Neuronal stem cell (in vitro differentiated cells): Measurements from ENCODE around the gene ADISSP.
A peak's percentile ranks its signal among the peaks of the same experiment; 100 is the strongest.

Experiments
- DNase-seq: peaks from one replicate; pipeline ENCODE4 v3.0.0-alpha.2; 2013; ENCODE audit warnings: low spot score
- H2AFZ ChIP-seq: one replicate; pipeline ENCODE4 v1.6.1; 2013; ENCODE audit warnings: mild to moderate bottlenecking, low read length, inconsistent platforms
- H2AK5ac ChIP-seq: 2 replicates; pipeline ENCODE4 v1.6.1; 2013; ENCODE audit warnings: low read depth, mild to moderate bottlenecking, inconsistent platforms, low read length, moderate library complexity, mixed read lengths
- H2BK120ac ChIP-seq: 2 replicates; pipeline ENCODE4 v1.6.1; 2013; ENCODE audit warnings: low read depth, mild to moderate bottlenecking, inconsistent platforms, low read length, moderate library complexity, mixed read lengths
- H2BK12ac ChIP-seq: one replicate; pipeline ENCODE4 v1.6.1; 2013; ENCODE audit warnings: low read length, inconsistent platforms
- H2BK15ac ChIP-seq: 2 replicates; pipeline ENCODE4 v1.6.1; 2013; ENCODE audit warnings: mild to moderate bottlenecking, low read length, inconsistent platforms, mixed read lengths
- H2BK5ac ChIP-seq: one replicate; pipeline ENCODE4 v1.6.1; 2013; ENCODE audit warnings: inconsistent platforms, mild to moderate bottlenecking, low read length, moderate library complexity
- H3K14ac ChIP-seq: one replicate; pipeline ENCODE4 v1.6.1; 2013; ENCODE audit warnings: low read length, inconsistent platforms
- H3K18ac ChIP-seq: 2 replicates; pipeline ENCODE4 v1.6.1; 2013; ENCODE audit warnings: low read length, inconsistent platforms
- H3K23ac ChIP-seq: 2 replicates; pipeline ENCODE4 v1.6.1; 2013; ENCODE audit warnings: low read depth, mild to moderate bottlenecking, mixed read lengths, low read length, inconsistent platforms; ENCODE audit not compliant: poor library complexity
- H3K27ac ChIP-seq: replicated peaks from 3 replicates; pipeline ENCODE4 v1.5.1; 2013; ENCODE audit warnings: low read length, inconsistent platforms
- H3K27me3 ChIP-seq, 3 experiments: 2 replicates each; pipeline ENCODE4 v1.6.1; 2013; ENCODE audit warnings: low read length in 3 of 3, mild to moderate bottlenecking in 2 of 3, inconsistent platforms in 1 of 3, low read depth in 1 of 3, mixed read lengths in 1 of 3, moderate library complexity in 1 of 3; ENCODE audit not compliant: control insufficient read depth in 3 of 3, insufficient read depth in 3 of 3
- H3K36me3 ChIP-seq, 2 donors: replicated peaks in 1 of 2; 2 replicates each; pipeline ENCODE4 v1.6.1; 2013; ENCODE audit warnings: low read length in 2 of 2; ENCODE audit not compliant: control insufficient read depth in 2 of 2, insufficient read depth in 2 of 2
- H3K4ac ChIP-seq: 2 replicates; pipeline ENCODE4 v1.6.1; 2013; ENCODE audit warnings: inconsistent platforms, mild to moderate bottlenecking, low read length, moderate library complexity
- H3K4me1 ChIP-seq, 2 donors: 1 replicate in 1 of 2; 2 replicates in 1 of 2; pipeline ENCODE4 v1.6.1; 2013; ENCODE audit warnings: low read length in 2 of 2, low read depth in 1 of 2; ENCODE audit not compliant: control insufficient read depth in 2 of 2, insufficient read depth in 1 of 2
- H3K4me2 ChIP-seq: one replicate; pipeline ENCODE4 v1.6.1; 2013; ENCODE audit warnings: mild to moderate bottlenecking, low read length, inconsistent platforms; ENCODE audit not compliant: insufficient read depth, poor library complexity, severe bottlenecking
- H3K4me3 ChIP-seq, 2 donors: 2 replicates each; pipeline ENCODE4 v1.5.1; 2013; ENCODE audit warnings: low read length in 2 of 2, mild to moderate bottlenecking in 2 of 2, inconsistent platforms in 1 of 2, moderate library complexity in 1 of 2
- H3K79me1 ChIP-seq: one replicate; pipeline ENCODE4 v1.6.1; 2013; ENCODE audit warnings: low read depth, mild to moderate bottlenecking, inconsistent platforms, low read length, moderate library complexity
- H3K9ac ChIP-seq: one replicate; pipeline ENCODE4 v1.6.1; 2013; ENCODE audit warnings: mild to moderate bottlenecking, low read depth, low read length, inconsistent platforms; ENCODE audit not compliant: poor library complexity
- H3K9me3 ChIP-seq, 2 donors: replicated peaks in 1 of 2; 2 replicates each; pipeline versions ENCODE3 to v1.6.1; 2013; ENCODE audit warnings: low read length in 2 of 2, mild to moderate bottlenecking in 2 of 2, inconsistent platforms in 1 of 2, low read depth in 1 of 2, mixed read lengths in 1 of 2, moderate library complexity in 1 of 2; ENCODE audit not compliant: control insufficient read depth in 2 of 2, insufficient read depth in 1 of 2
- H4K8ac ChIP-seq: one replicate; pipeline ENCODE4 v1.6.1; 2013; ENCODE audit warnings: low read depth, mild to moderate bottlenecking, inconsistent platforms, low read length, moderate library complexity
- H4K91ac ChIP-seq: one replicate; pipeline ENCODE4 v1.6.1; 2013; ENCODE audit warnings: low read length, low read depth, mild to moderate bottlenecking, inconsistent platforms; ENCODE audit not compliant: poor library complexity
- WGBS, 2 donors: extraction: QIAGEN DNeasy Blood & Tissue Kit; methylation state at CpG; one replicate each; pipeline ENCODE4 v1.1.7; 2013; ENCODE audit warnings: missing lambda C conversion rate in 2 of 2, mixed read lengths in 1 of 2; ENCODE audit not compliant: insufficient read length in 2 of 2, insufficient replicate concordance in 1 of 2; ENCODE audit errors: extremely low coverage in 2 of 2; 5-methylcytosine and 5-hydroxymethylcytosine counted together

ADISSP gene

GRCh38 chr20:3765171-3765882 lies 2.2 kb downstream of the ADISSP start:
- H3K4ac ChIP-seq, result no peak overlapping the region
- H2BK12ac ChIP-seq, result no peak overlapping the region
- H3K9me3 ChIP-seq, result no peaks in the 10 kb centered on the region
- H3K23ac ChIP-seq, result peak overlapping the region; percentile 73
- no peak overlapping the region for H2BK120ac ChIP-seq
- H3K79me1 ChIP-seq, result peaks cover 28% of the 10 kb centered on the region
- peak overlapping the region; percentile 84 for H2AK5ac ChIP-seq
- no peak overlapping the region for H3K9ac ChIP-seq
- peaks cover 0 to 8% of the 10 kb centered on the region in 2 donors for H3K36me3 ChIP-seq
- H4K91ac ChIP-seq, result no peak overlapping the region
- no peak overlapping the region for H3K18ac ChIP-seq
- DNase-seq, result no peak
- H3K14ac ChIP-seq, result no peak overlapping the region
- no peak overlapping the region for H2AFZ ChIP-seq
- no peak overlapping the region for H3K4me3 ChIP-seq
- peaks cover 21% of the 10 kb centered on the region in 2 donors for H3K4me1 ChIP-seq
- no peaks in the 10 kb centered on the region for H3K27me3 ChIP-seq
- no peak overlapping the region for H2BK5ac ChIP-seq
- H3K4me2 ChIP-seq, result no peak overlapping the region
- no peak overlapping the region for H4K8ac ChIP-seq
- no peak overlapping the region for H2BK15ac ChIP-seq
- no peak overlapping the region for H3K27ac ChIP-seq
- no CpG with 5 or more reads among the region's 3 CpGs for WGBS, 2 donors

- H3K4me2 ChIP-seq, result no peak overlapping the region
- no peak overlapping the region for H2BK15ac ChIP-seq
- no peak overlapping the region for H3K4ac ChIP-seq
- no peak overlapping the region for H3K27ac ChIP-seq
- H2AK5ac ChIP-seq, result peak overlapping the region; percentile 84
- H3K14ac ChIP-seq, result no peak overlapping the region
- no peak for DNase-seq
- peaks cover 0 to 8% of the 10 kb centered on the region in 2 donors for H3K36me3 ChIP-seq
- no peak overlapping the region for H2BK120ac ChIP-seq
- no peak overlapping the region for H3K18ac ChIP-seq
- no peaks in the 10 kb centered on the region for H3K27me3 ChIP-seq
- H4K8ac ChIP-seq, result no peak overlapping the region
- no peaks in the 10 kb centered on the region for H3K9me3 ChIP-seq
- peak overlapping the region; percentile 77 for H3K9ac ChIP-seq
- H2BK12ac ChIP-seq, result peak overlapping the region; percentile 10
- H3K79me1 ChIP-seq, result peaks cover 28% of the 10 kb centered on the region
- peak overlapping the region; percentile 73 for H3K23ac ChIP-seq
- peaks cover 21 to 28% of the 10 kb centered on the region in 2 donors for H3K4me1 ChIP-seq
- H4K91ac ChIP-seq, result no peak overlapping the region
- no peak overlapping the region for H3K4me3 ChIP-seq
- H2BK5ac ChIP-seq, result no peak overlapping the region
- WGBS, 2 donors, result no CpG with 5 or more reads among the region's 3 CpGs
- no peak overlapping the region for H2AFZ ChIP-seq
Measured at GRCh38 chr20:3764659-3765058, 2.9 kb downstream of the ADISSP start.

- no peak overlapping the region for H4K91ac ChIP-seq
- H2BK12ac ChIP-seq, result no peak overlapping the region
- H3K79me1 ChIP-seq, result peaks cover 28% of the 10 kb centered on the region
- DNase-seq, result no peak
- no peak overlapping the region for H3K4me3 ChIP-seq
- no peaks in the 10 kb centered on the region for H3K27me3 ChIP-seq
- H2AFZ ChIP-seq, result no peak overlapping the region
- H3K4ac ChIP-seq, result no peak overlapping the region
- no peak overlapping the region for H4K8ac ChIP-seq
- no peaks in the 10 kb centered on the region for H3K9me3 ChIP-seq
- H3K18ac ChIP-seq, result peak overlapping the region; percentile 27
- no peak overlapping the region for H2BK120ac ChIP-seq
- no CpG with 5 or more reads among the region's 8 CpGs for WGBS, 2 donors
- no peak overlapping the region for H2AK5ac ChIP-seq
- H3K27ac ChIP-seq, result no peak overlapping the region
- H3K4me1 ChIP-seq, result peaks cover 19 to 33% of the 10 kb centered on the region in 2 donors
- H3K9ac ChIP-seq, result no peak overlapping the region
- H3K36me3 ChIP-seq, result peaks cover 0 to 10% of the 10 kb centered on the region in 2 donors
- no peak overlapping the region for H3K4me2 ChIP-seq
- H2BK15ac ChIP-seq, result no peak overlapping the region
- peak overlapping the region; percentile 48 for H3K23ac ChIP-seq
- peak overlapping the region; percentile 82 for H3K14ac ChIP-seq
- peak overlapping the region; percentile 39 for H2BK5ac ChIP-seq
Measured at GRCh38 chr20:3763671-3764601, 3.6 kb downstream of the ADISSP start.
